IPS DF 6.9 (cell line): Measurements from ENCODE around the gene MEF2D.

Experiments
- DNase-seq: peaks from one replicate; pipeline ENCODE4 v3.0.0-alpha.2; 2013; ENCODE audit warnings: low read depth, low spot score
- H3K27ac ChIP-seq: one replicate; pipeline ENCODE4 v1.5.1; 2013; ENCODE audit warnings: low read length, control low read depth
- H3K27me3 ChIP-seq: 2 replicates; pipeline ENCODE4 v1.6.1; 2013; ENCODE audit warnings: mild to moderate bottlenecking, low read length; ENCODE audit not compliant: control insufficient read depth, insufficient read depth
- H3K36me3 ChIP-seq: 2 replicates; pipeline ENCODE4 v1.6.1; 2013; ENCODE audit warnings: low read length; ENCODE audit not compliant: control insufficient read depth, insufficient read depth
- H3K4me1 ChIP-seq: 2 replicates; pipeline ENCODE4 v1.6.1; 2013; ENCODE audit warnings: low read length; ENCODE audit not compliant: control insufficient read depth, insufficient read depth
- H3K4me3 ChIP-seq: 2 replicates; pipeline ENCODE4 v1.5.1; 2013; ENCODE audit warnings: mild to moderate bottlenecking, low read length
- H3K9me3 ChIP-seq: 2 replicates; pipeline ENCODE4 v1.6.1; 2013; ENCODE audit warnings: low read length, inconsistent platforms; ENCODE audit not compliant: control insufficient read depth, insufficient read depth
- WGBS: extraction: QIAGEN DNeasy Blood & Tissue Kit; methylation state at CpG from one replicate; pipeline ENCODE4 v1.1.7; 2013; ENCODE audit warnings: mixed read lengths, missing lambda C conversion rate; ENCODE audit not compliant: insufficient read length, insufficient coverage; 5-methylcytosine and 5-hydroxymethylcytosine counted together

MEF2D gene

DNA sequence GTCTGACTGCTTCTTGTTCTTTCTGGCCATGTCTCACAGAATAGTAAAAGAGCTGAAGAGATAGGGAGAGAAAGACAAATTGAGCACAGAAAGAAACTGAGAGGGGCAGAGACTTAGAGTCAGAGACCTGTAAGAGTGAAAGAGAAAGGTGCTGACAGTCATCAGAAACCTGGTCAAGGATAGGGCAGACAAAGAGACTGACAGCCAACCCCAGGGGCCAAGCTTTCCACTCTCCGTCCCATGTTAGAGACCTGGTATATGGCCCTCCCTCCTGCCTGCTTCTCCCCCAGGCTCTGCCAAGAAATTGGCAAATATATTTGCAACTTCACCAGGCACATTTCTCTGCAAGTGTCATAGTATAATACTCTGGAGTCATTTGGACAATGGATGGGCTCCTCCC lies 67.0 kb downstream of the MEF2D start:
- peaks cover 18% of the 10 kb centered on the region for H3K4me1 ChIP-seq
- H3K4me3 ChIP-seq: no peak overlapping the region
- no CpG with 5 or more reads among the region's 1 CpG for WGBS

DNA sequence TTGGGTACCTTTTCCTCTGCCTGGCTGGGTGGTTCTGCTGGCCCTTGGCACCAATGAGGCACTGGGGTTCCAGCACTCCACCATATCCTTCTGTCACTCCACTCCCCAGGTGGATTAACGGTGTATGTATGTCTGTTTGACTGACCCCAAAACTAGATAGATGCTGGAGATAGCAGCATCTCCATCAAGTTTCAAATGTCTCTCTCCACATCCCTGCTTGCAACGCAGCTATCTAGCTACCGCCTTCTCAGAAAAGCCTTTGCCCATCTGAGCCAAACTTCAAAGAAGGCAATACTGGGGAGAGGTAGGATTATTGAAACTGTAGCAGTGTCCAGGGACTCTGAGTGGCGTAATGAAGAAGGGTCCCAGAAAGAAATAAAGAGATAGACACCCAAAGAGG lies 67.5 kb downstream of the MEF2D start:
- no peak overlapping the region for H3K27ac ChIP-seq
- H3K27me3 ChIP-seq: peaks cover 93% of the 10 kb centered on the region
- no peak for DNase-seq
- no peaks in the 10 kb centered on the region for H3K36me3 ChIP-seq
- WGBS: no CpG with 5 or more reads among the region's 4 CpGs
- H3K4me3 ChIP-seq: no peak overlapping the region
- no peaks in the 10 kb centered on the region for H3K9me3 ChIP-seq
- peaks cover 18% of the 10 kb centered on the region for H3K4me1 ChIP-seq

More for the DNA sequence above, 67.0 kb downstream of the MEF2D start:
- Histone ChIP-seq H3K27ac (no peak overlapping the region), H3K27me3 (peaks cover 89% of the 10 kb centered on the region), H3K36me3 (no peaks in the 10 kb centered on the region), H3K9me3 (no peaks in the 10 kb centered on the region)
- no peak for DNase-seq

- Histone ChIP-seq H3K36me3 (no peaks in the 10 kb centered on the region), H3K27me3 (peaks cover 93% of the 10 kb centered on the region), H3K9me3 (no peaks in the 10 kb centered on the region), H3K4me3 (no peak overlapping the region), H3K4me1 (peaks cover 18% of the 10 kb centered on the region), H3K27ac (no peak overlapping the region)
- no CpG with 5 or more reads among the region's 11 CpGs for WGBS
- DNase-seq: no peak
These were observed 67.9 kb downstream of the MEF2D start for GRCh38 chr1:156432669-156433018.

- Histone ChIP-seq H3K27me3 (peaks cover 87% of the 10 kb centered on the region), H3K27ac (no peak overlapping the region), H3K9me3 (no peaks in the 10 kb centered on the region), H3K4me3 (no peak overlapping the region), H3K36me3 (no peaks in the 10 kb centered on the region), H3K4me1 (peaks cover 17% of the 10 kb centered on the region)
- no peak for DNase-seq
- WGBS: no CpG with 5 or more reads among the region's 12 CpGs
These were observed 68.6 kb downstream of the MEF2D start for GRCh38 chr1:156431769-156432668.

GRCh38 chr1:156431366-156431765 lies 69.2 kb downstream of the MEF2D start:
- WGBS: no CpG with 5 or more reads among the region's 4 CpGs
- peaks cover 17% of the 10 kb centered on the region for H3K4me1 ChIP-seq
- DNase-seq: no peak
- no peaks in the 10 kb centered on the region for H3K36me3 ChIP-seq
- no peak overlapping the region for H3K4me3 ChIP-seq
- no peaks in the 10 kb centered on the region for H3K9me3 ChIP-seq
- no peak overlapping the region for H3K27ac ChIP-seq
- peaks cover 84% of the 10 kb centered on the region for H3K27me3 ChIP-seq

DNA sequence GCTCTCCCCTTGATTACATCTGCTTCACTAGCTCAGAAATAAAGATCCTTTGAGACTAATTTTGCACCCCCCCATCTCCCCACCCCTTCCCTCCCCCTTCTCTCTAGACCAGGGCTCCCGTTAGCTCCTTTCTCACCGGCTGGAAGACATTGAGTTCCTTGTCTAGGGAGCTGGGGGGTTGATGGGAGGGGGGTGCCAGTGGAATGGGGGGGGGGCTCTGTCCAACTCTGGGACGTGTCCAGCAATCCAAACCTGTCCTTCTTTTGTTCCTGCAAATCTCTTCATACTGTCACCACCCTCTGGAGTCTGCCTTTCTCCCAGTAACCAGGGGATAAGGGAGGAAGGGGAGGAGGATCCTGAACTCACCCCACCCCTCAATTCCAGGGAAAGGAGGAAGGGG lies 69.7 kb downstream of the MEF2D start:
- Histone ChIP-seq H3K4me3 (no peak overlapping the region), H3K27me3 (peaks cover 81% of the 10 kb centered on the region), H3K4me1 (peaks cover 17% of the 10 kb centered on the region), H3K36me3 (no peaks in the 10 kb centered on the region), H3K27ac (no peak overlapping the region), H3K9me3 (no peaks in the 10 kb centered on the region)
- no peak for DNase-seq
- no CpG with 5 or more reads among the region's 3 CpGs for WGBS

- Histone ChIP-seq H3K4me1 (peaks cover 17% of the 10 kb centered on the region), H3K4me3 (no peak overlapping the region), H3K27me3 (peaks cover 77% of the 10 kb centered on the region), H3K36me3 (no peaks in the 10 kb centered on the region), H3K9me3 (no peaks in the 10 kb centered on the region), H3K27ac (no peak overlapping the region)
- DNase-seq: no peak
- WGBS: no CpG with 5 or more reads among the region's 7 CpGs
These were observed 70.3 kb downstream of the MEF2D start for GRCh38 chr1:156430303-156430702.

GRCh38 chr1:156429313-156430060 lies 71.1 kb downstream of the MEF2D start:
- Histone ChIP-seq H3K9me3 (no peaks in the 10 kb centered on the region), H3K4me1 (peaks cover 17% of the 10 kb centered on the region), H3K27ac (no peak overlapping the region), H3K4me3 (no peak overlapping the region), H3K27me3 (peaks cover 77% of the 10 kb centered on the region), H3K36me3 (no peaks in the 10 kb centered on the region)
- no CpG with 5 or more reads among the region's 13 CpGs for WGBS
- DNase-seq: no peak

- Histone ChIP-seq H3K4me1 (peaks cover 17% of the 10 kb centered on the region), H3K4me3 (no peak overlapping the region), H3K36me3 (no peaks in the 10 kb centered on the region), H3K27me3 (peaks cover 77% of the 10 kb centered on the region), H3K27ac (no peak overlapping the region), H3K9me3 (no peaks in the 10 kb centered on the region)
- DNase-seq: no peak
- no CpG with 5 or more reads among the region's 4 CpGs for WGBS
These were observed 71.8 kb downstream of the MEF2D start for GRCh38 chr1:156428746-156429288.

DNA sequence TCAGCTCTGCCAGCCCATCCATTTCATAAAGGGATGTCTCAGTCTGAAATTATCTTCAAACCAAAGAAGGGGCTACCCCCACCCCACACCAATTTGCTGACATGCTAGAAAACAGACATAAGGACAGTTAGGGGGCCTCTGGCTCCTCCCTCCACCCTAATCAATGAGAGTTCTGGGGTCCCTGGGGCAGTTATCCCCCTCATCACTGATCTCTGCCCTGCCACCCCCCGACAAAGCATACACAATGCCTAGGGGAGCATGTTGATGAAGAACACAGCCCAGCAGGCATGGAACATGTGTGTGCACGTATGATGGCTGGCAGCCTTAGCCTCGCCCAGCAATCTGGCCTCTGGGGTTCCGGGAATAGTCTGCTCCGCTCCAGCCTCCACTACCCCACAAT lies 72.6 kb downstream of the MEF2D start:
- H3K36me3 ChIP-seq: no peaks in the 10 kb centered on the region
- no peak overlapping the region for H3K27ac ChIP-seq
- WGBS: no CpG with 5 or more reads among the region's 5 CpGs
- no peaks in the 10 kb centered on the region for H3K9me3 ChIP-seq
- no peak overlapping the region for H3K4me3 ChIP-seq
- H3K4me1 ChIP-seq: peaks cover 16% of the 10 kb centered on the region
- no peak for DNase-seq
- peaks cover 77% of the 10 kb centered on the region for H3K27me3 ChIP-seq
